Measurements from ENCODE around the gene DROSHA. TPM values are rescaled to one million over a fixed set of nuclear protein-coding genes. Genes with fewer than 3 reads are reported as not detected.

DROSHA gene
- total RNA-seq, 2 experiments from 2014 or later: 59.6 to 66.1 TPM

GRCh38 chr5:31427013-31427723 is 104.7 kb downstream of the DROSHA start:
- Mint-ChIP-seq H3K4me3 (no peak overlapping the region), H3K27ac (peak overlapping the region; percentile 18), H3K9me3 (no peaks in the 10 kb centered on the region), H3K27me3 (no peaks in the 10 kb centered on the region), H3K36me3 (peaks cover 52% of the 10 kb centered on the region), H3K4me1 (ENCODE audit: low read depth) (peaks cover 3% of the 10 kb centered on the region)
- DNase-seq: no peak
- intact Hi-C loops (cut with micrococcal nuclease): loop anchor here (1.0 kb wide), 1 partner anchor 14 kb away; no protein-coding TSS in a partner anchor
- ChIA-PET POLR2A (no interaction called here), CTCF (interaction anchor here (0.7 kb wide), 1 partner anchor 359 kb away, joined by 3 read pairs; no protein-coding TSS in a partner anchor)

GRCh38 chr5:31421806-31422586 is 109.9 kb downstream of the DROSHA start:
- DNase-seq: no peak
- intact Hi-C loops (cut with micrococcal nuclease): no loop called here
- no peak overlapping the region for H3K4me3 Mint-ChIP-seq
- POLR2A ChIA-PET: no interaction called here
- no peaks in the 10 kb centered on the region for H3K9me3 Mint-ChIP-seq
- H3K4me1 Mint-ChIP-seq (ENCODE audit: low read depth): no peaks in the 10 kb centered on the region
- peaks cover 40% of the 10 kb centered on the region for H3K36me3 Mint-ChIP-seq
- no peaks in the 10 kb centered on the region for H3K27me3 Mint-ChIP-seq
- CTCF ChIA-PET: no interaction called here
- no peak overlapping the region for H3K27ac Mint-ChIP-seq

GRCh38 chr5:31417512-31417911 is 114.4 kb downstream of the DROSHA start:
- H3K27ac Mint-ChIP-seq: no peak overlapping the region
- CTCF ChIA-PET: no interaction called here
- no peaks in the 10 kb centered on the region for H3K9me3 Mint-ChIP-seq
- no peak for DNase-seq
- H3K4me3 Mint-ChIP-seq: no peak overlapping the region
- peaks cover 14% of the 10 kb centered on the region for H3K4me1 Mint-ChIP-seq (ENCODE audit: low read depth)
- no peaks in the 10 kb centered on the region for H3K27me3 Mint-ChIP-seq
- H3K36me3 Mint-ChIP-seq: peaks cover 29% of the 10 kb centered on the region
- POLR2A ChIA-PET: no interaction called here
- intact Hi-C loops (cut with micrococcal nuclease): no loop called here

- CTCF ChIA-PET: no interaction called here
These were observed 115.3 kb downstream of the DROSHA start for GRCh38 chr5:31416547-31416946.

GRCh38 chr5:31415960-31416359 is 115.9 kb downstream of the DROSHA start:
- H3K4me3 Mint-ChIP-seq: no peak overlapping the region
- POLR2A ChIA-PET: no interaction called here

More at GRCh38 chr5:31416547-31416946, 115.3 kb downstream of the DROSHA start:
- no peak for DNase-seq
- H3K4me3 Mint-ChIP-seq: no peak overlapping the region
- intact Hi-C loops (cut with micrococcal nuclease): no loop called here
- no peaks in the 10 kb centered on the region for H3K9me3 Mint-ChIP-seq
- peaks cover 29% of the 10 kb centered on the region for H3K36me3 Mint-ChIP-seq
- no peaks in the 10 kb centered on the region for H3K27me3 Mint-ChIP-seq
- POLR2A ChIA-PET: no interaction called here
- H3K4me1 Mint-ChIP-seq (ENCODE audit: low read depth): peaks cover 14% of the 10 kb centered on the region
- no peak overlapping the region for H3K27ac Mint-ChIP-seq

GRCh38 chr5:31415009-31415923 is 116.6 kb downstream of the DROSHA start:
- no peaks in the 10 kb centered on the region for H3K9me3 Mint-ChIP-seq
- no peak overlapping the region for H3K4me3 Mint-ChIP-seq
- ChIA-PET CTCF (no interaction called here), POLR2A (no interaction called here)
- no peak for DNase-seq
- intact Hi-C loops (cut with micrococcal nuclease): no loop called here
- peaks cover 14% of the 10 kb centered on the region for H3K4me1 Mint-ChIP-seq (ENCODE audit: low read depth)
- H3K27ac Mint-ChIP-seq: no peak overlapping the region
- H3K36me3 Mint-ChIP-seq: peaks cover 26% of the 10 kb centered on the region
- H3K27me3 Mint-ChIP-seq: no peaks in the 10 kb centered on the region

More at GRCh38 chr5:31415960-31416359, 115.9 kb downstream of the DROSHA start:
- intact Hi-C loops (cut with micrococcal nuclease): no loop called here
- DNase-seq: no peak
- Mint-ChIP-seq H3K4me1 (ENCODE audit: low read depth) (peaks cover 14% of the 10 kb centered on the region), H3K36me3 (peaks cover 24% of the 10 kb centered on the region), H3K27ac (no peak overlapping the region), H3K9me3 (no peaks in the 10 kb centered on the region), H3K27me3 (no peaks in the 10 kb centered on the region)
- CTCF ChIA-PET: no interaction called here

- intact Hi-C loops (cut with micrococcal nuclease): loop anchor here (1.0 kb wide), 1 partner anchor 14 kb away; no protein-coding TSS in a partner anchor
- Mint-ChIP-seq H3K27me3 (no peaks in the 10 kb centered on the region), H3K4me3 (no peak overlapping the region), H3K9me3 (no peaks in the 10 kb centered on the region), H3K36me3 (peaks cover 43% of the 10 kb centered on the region), H3K27ac (peak overlapping the region; percentile 66), H3K4me1 (ENCODE audit: low read depth) (peaks cover 14% of the 10 kb centered on the region)
- ChIA-PET POLR2A (no interaction called here), CTCF (no interaction called here)
- DNase-seq: peak; percentile 15
These were observed 118.7 kb downstream of the DROSHA start for GRCh38 chr5:31413030-31413812.

- DNase-seq: no peak
- intact Hi-C loops (cut with micrococcal nuclease): no loop called here
- Mint-ChIP-seq H3K27ac (no peak overlapping the region), H3K36me3 (peaks cover 49% of the 10 kb centered on the region), H3K27me3 (no peaks in the 10 kb centered on the region), H3K4me1 (ENCODE audit: low read depth) (peaks cover 14% of the 10 kb centered on the region), H3K4me3 (no peak overlapping the region), H3K9me3 (no peaks in the 10 kb centered on the region)
- CTCF ChIA-PET: no interaction called here
- POLR2A ChIA-PET: no interaction called here
These were observed 119.6 kb downstream of the DROSHA start for GRCh38 chr5:31412324-31412723.

GRCh38 chr5:31410089-31410488 is 121.8 kb downstream of the DROSHA start:
- ChIA-PET CTCF (interaction anchor here (0.7 kb wide), 1 partner anchor 60 kb away, joined by 3 read pairs; no protein-coding TSS in a partner anchor), POLR2A (no interaction called here)
- Mint-ChIP-seq H3K36me3 (peaks cover 59% of the 10 kb centered on the region), H3K27me3 (no peaks in the 10 kb centered on the region), H3K27ac (no peak overlapping the region), H3K9me3 (no peaks in the 10 kb centered on the region), H3K4me3 (no peak overlapping the region), H3K4me1 (ENCODE audit: low read depth) (peaks cover 14% of the 10 kb centered on the region)
- intact Hi-C loops (cut with micrococcal nuclease): no loop called here
- no peak for DNase-seq

- Mint-ChIP-seq H3K36me3 (peaks cover 59% of the 10 kb centered on the region), H3K4me1 (ENCODE audit: low read depth) (peaks cover 12% of the 10 kb centered on the region), H3K27ac (no peak overlapping the region), H3K4me3 (no peak overlapping the region), H3K9me3 (no peaks in the 10 kb centered on the region), H3K27me3 (no peaks in the 10 kb centered on the region)
- ChIA-PET CTCF (no interaction called here), POLR2A (no interaction called here)
- no peak for DNase-seq
- intact Hi-C loops (cut with micrococcal nuclease): no loop called here
These were observed 123.1 kb downstream of the DROSHA start for GRCh38 chr5:31408814-31409213.

GRCh38 chr5:31407921-31408693 is 123.8 kb downstream of the DROSHA start:
- Mint-ChIP-seq H3K4me1 (ENCODE audit: low read depth) (peaks cover 6% of the 10 kb centered on the region), H3K9me3 (no peaks in the 10 kb centered on the region), H3K27ac (no peak overlapping the region), H3K4me3 (no peak overlapping the region), H3K27me3 (no peaks in the 10 kb centered on the region), H3K36me3 (peaks cover 58% of the 10 kb centered on the region)
- no peak for DNase-seq
- POLR2A ChIA-PET: no interaction called here
- CTCF ChIA-PET: no interaction called here
- intact Hi-C loops (cut with micrococcal nuclease): no loop called here

Measured in activated CD4-positive, alpha-beta memory T cell treated with anti-CD3 and anti-CD28 coated beads for 36 hours (primary cell).